ENCODE measurements around the gene COL4A4.

The COL4A4 gene

GRCh38 chr2:227033471-227034148 is 130.4 kb downstream of the COL4A4 start:
- DNase-seq (ENCODE audit: low read depth in 1 of 2, low spot score in 1 of 2), result no peak

- DNase-seq (ENCODE audit: low read depth in 1 of 2, low spot score in 1 of 2), result no peak
Measured at GRCh38 chr2:227031379-227031778, 132.6 kb downstream of the COL4A4 start.

GRCh38 chr2:227030789-227031188 is 133.2 kb downstream of the COL4A4 start:
- no peak for DNase-seq (ENCODE audit: low read depth in 1 of 2, low spot score in 1 of 2)

GRCh38 chr2:227029426-227030105 is 134.4 kb downstream of the COL4A4 start:
- DNase-seq (ENCODE audit: low read depth in 1 of 2, low spot score in 1 of 2), result no peak

GRCh38 chr2:227025510-227025909 is 138.5 kb downstream of the COL4A4 start:
- no peak for DNase-seq (ENCODE audit: low read depth in 1 of 2, low spot score in 1 of 2)

- DNase-seq (ENCODE audit: low read depth in 1 of 2, low spot score in 1 of 2), result no peak
Measured at GRCh38 chr2:227022608-227023007, 141.4 kb downstream of the COL4A4 start.

- no peak for DNase-seq (ENCODE audit: low read depth in 1 of 2, low spot score in 1 of 2)
Measured at GRCh38 chr2:227020416-227020815, 143.6 kb downstream of the COL4A4 start.

GRCh38 chr2:227016894-227017293 is 147.1 kb downstream of the COL4A4 start:
- no peak for DNase-seq (ENCODE audit: low read depth in 1 of 2, low spot score in 1 of 2)

- no peak for DNase-seq (ENCODE audit: low read depth in 1 of 2, low spot score in 1 of 2)
Measured at GRCh38 chr2:227013881-227014280, 150.1 kb downstream of the COL4A4 start.

- DNase-seq (ENCODE audit: low read depth in 1 of 2, low spot score in 1 of 2), result no peak
Measured at GRCh38 chr2:227013330-227013729, 150.7 kb downstream of the COL4A4 start.

GRCh38 chr2:227010433-227010832 is 153.6 kb downstream of the COL4A4 start:
- DNase-seq (ENCODE audit: low read depth in 1 of 2, low spot score in 1 of 2), result no peak

GRCh38 chr2:227007940-227008339 is 156.1 kb downstream of the COL4A4 start:
- DNase-seq (ENCODE audit: low read depth in 1 of 2, low spot score in 1 of 2), result no peak

- DNase-seq (ENCODE audit: low read depth in 1 of 2, low spot score in 1 of 2), result no peak
Measured at GRCh38 chr2:227007148-227007547, 156.9 kb downstream of the COL4A4 start.

- no peak for DNase-seq (ENCODE audit: low read depth in 1 of 2, low spot score in 1 of 2)
Measured at GRCh38 chr2:227006189-227006897, 157.7 kb downstream of the COL4A4 start.

GRCh38 chr2:227004482-227004881 is 159.5 kb downstream of the COL4A4 start:
- DNase-seq (ENCODE audit: low read depth in 1 of 2, low spot score in 1 of 2), result no peak

GRCh38 chr2:227000123-227000522 is 163.9 kb downstream of the COL4A4 start:
- DNase-seq (ENCODE audit: low read depth in 1 of 2, low spot score in 1 of 2), result no peak

- DNase-seq (ENCODE audit: low read depth in 1 of 2, low spot score in 1 of 2), result no peak
Measured at GRCh38 chr2:226999661-227000060, 164.3 kb downstream of the COL4A4 start.

GRCh38 chr2:226995625-226996041 is 168.4 kb downstream of the COL4A4 start:
- DNase-seq (ENCODE audit: low read depth in 1 of 2, low spot score in 1 of 2), result no peak

- no peak for DNase-seq (ENCODE audit: low read depth in 1 of 2, low spot score in 1 of 2)
Measured at GRCh38 chr2:226994775-226995174, 169.2 kb downstream of the COL4A4 start.

- no peak for DNase-seq (ENCODE audit: low read depth in 1 of 2, low spot score in 1 of 2)
Measured at GRCh38 chr2:226993171-226993570, 170.8 kb downstream of the COL4A4 start.

GRCh38 chr2:226991663-226992062 is 172.3 kb downstream of the COL4A4 start:
- no peak for DNase-seq (ENCODE audit: low read depth in 1 of 2, low spot score in 1 of 2)

GRCh38 chr2:226985583-226985946 is 178.4 kb downstream of the COL4A4 start:
- no peak for DNase-seq (ENCODE audit: low read depth in 1 of 2, low spot score in 1 of 2)

Data from activated T-helper 1 cell treated with anti-CD3 and anti-CD28 coated beads, Interleukin-2, amount 50 U/mL, for 16 hours (primary cell).